Trophoblast cell (in vitro differentiated cells and primary cell): Measurements from ENCODE around the gene EEFSEC.

Experiments
- DNase-seq, 2 donors: peaks; one replicate each; pipeline ENCODE4 v3.0.0-alpha.2; 2016
- H2AFZ ChIP-seq: 2 replicates; pipeline ENCODE4 v1.6.1; 2013; ENCODE audit warnings: low read length, moderate library complexity, mild to moderate bottlenecking; ENCODE audit not compliant: insufficient read depth, poor library complexity
- H2AK5ac ChIP-seq: 2 replicates; pipeline ENCODE4 v1.6.1; 2013; ENCODE audit warnings: mild to moderate bottlenecking, low read length
- H2BK120ac ChIP-seq: 2 replicates; pipeline ENCODE4 v1.6.1; 2013; ENCODE audit warnings: low read length, mild to moderate bottlenecking, moderate library complexity; ENCODE audit not compliant: insufficient read depth, poor library complexity
- H2BK12ac ChIP-seq: 2 replicates; pipeline ENCODE4 v1.6.1; 2013; ENCODE audit warnings: mild to moderate bottlenecking, low read length, moderate library complexity
- H2BK5ac ChIP-seq: 2 replicates; pipeline ENCODE4 v1.6.1; 2013; ENCODE audit warnings: low read length, low read depth, moderate library complexity, mild to moderate bottlenecking; ENCODE audit not compliant: poor library complexity
- H3K14ac ChIP-seq: 2 replicates; pipeline ENCODE4 v1.6.1; 2013; ENCODE audit warnings: mild to moderate bottlenecking, low read length
- H3K18ac ChIP-seq: 2 replicates; pipeline ENCODE4 v1.6.1; 2013; ENCODE audit warnings: mild to moderate bottlenecking, low read length
- H3K23ac ChIP-seq: 2 replicates; pipeline ENCODE4 v1.6.1; 2013; ENCODE audit warnings: low read length
- H3K27ac ChIP-seq: 2 replicates; pipeline ENCODE4 v1.5.1; 2013; ENCODE audit warnings: low read depth, mild to moderate bottlenecking, inconsistent platforms, low read length, moderate library complexity
- H3K27me3 ChIP-seq: 2 replicates; pipeline ENCODE4 v1.6.1; 2013; ENCODE audit warnings: inconsistent platforms, mild to moderate bottlenecking, low read length, moderate library complexity; ENCODE audit not compliant: insufficient read depth
- H3K36me3 ChIP-seq, 2 experiments: 1 replicate in 1 of 2; 2 replicates in 1 of 2; pipeline ENCODE4 v1.6.1; 2013; ENCODE audit warnings: low read length in 2 of 2, mild to moderate bottlenecking in 2 of 2, moderate library complexity in 1 of 2; ENCODE audit not compliant: insufficient read depth in 2 of 2, control insufficient read depth in 1 of 2
- H3K4ac ChIP-seq: 2 replicates; pipeline ENCODE4 v1.6.1; 2013; ENCODE audit warnings: low read depth, mild to moderate bottlenecking, low read length, moderate library complexity
- H3K4me1 ChIP-seq, 2 experiments: 1 replicate in 1 of 2; 2 replicates in 1 of 2; pipeline ENCODE4 v1.6.1; 2013; ENCODE audit warnings: low read length in 2 of 2, mild to moderate bottlenecking in 2 of 2, moderate library complexity in 1 of 2; ENCODE audit not compliant: insufficient read depth in 2 of 2, control insufficient read depth in 1 of 2
- H3K4me2 ChIP-seq: 2 replicates; pipeline ENCODE4 v1.6.1; 2013; ENCODE audit warnings: inconsistent platforms, mild to moderate bottlenecking, low read length, moderate library complexity
- H3K4me3 ChIP-seq: 2 replicates; pipeline ENCODE4 v1.5.1; 2013; ENCODE audit warnings: mild to moderate bottlenecking, low read depth, low read length, inconsistent platforms
- H3K79me1 ChIP-seq: one replicate; pipeline ENCODE4 v1.6.1; 2013; ENCODE audit warnings: low read length
- H3K79me2 ChIP-seq: 2 replicates; pipeline ENCODE4 v1.6.1; 2013; ENCODE audit warnings: low read length, mild to moderate bottlenecking; ENCODE audit not compliant: control insufficient read depth, insufficient read depth, poor library complexity
- H3K9ac ChIP-seq: 2 replicates; pipeline ENCODE4 v1.6.1; 2013; ENCODE audit warnings: mild to moderate bottlenecking, low read length
- H3K9me3 ChIP-seq: 2 replicates; pipeline ENCODE4 v1.6.1; 2013; ENCODE audit warnings: low read depth, mild to moderate bottlenecking, control low read depth, inconsistent platforms, low read length; ENCODE audit not compliant: insufficient read depth
- H4K12ac ChIP-seq: 2 replicates; pipeline ENCODE4 v1.6.1; 2013; ENCODE audit warnings: low read depth, mild to moderate bottlenecking, low read length, moderate library complexity
- H4K8ac ChIP-seq: 2 replicates; pipeline ENCODE4 v1.6.1; 2013; ENCODE audit warnings: low read depth, mild to moderate bottlenecking, low read length, moderate library complexity
- H4K91ac ChIP-seq: one replicate; pipeline ENCODE4 v1.6.1; 2013; ENCODE audit warnings: low read depth, mild to moderate bottlenecking, low read length, moderate library complexity
- WGBS: extraction: QIAGEN DNeasy Blood & Tissue Kit; methylation state at CpG from one replicate; pipeline ENCODE4 v1.1.7; 2013; ENCODE audit warnings: missing lambda C conversion rate; ENCODE audit not compliant: insufficient read length, insufficient coverage; ENCODE audit errors: extremely low coverage; 5-methylcytosine and 5-hydroxymethylcytosine counted together

Gene EEFSEC

DNA sequence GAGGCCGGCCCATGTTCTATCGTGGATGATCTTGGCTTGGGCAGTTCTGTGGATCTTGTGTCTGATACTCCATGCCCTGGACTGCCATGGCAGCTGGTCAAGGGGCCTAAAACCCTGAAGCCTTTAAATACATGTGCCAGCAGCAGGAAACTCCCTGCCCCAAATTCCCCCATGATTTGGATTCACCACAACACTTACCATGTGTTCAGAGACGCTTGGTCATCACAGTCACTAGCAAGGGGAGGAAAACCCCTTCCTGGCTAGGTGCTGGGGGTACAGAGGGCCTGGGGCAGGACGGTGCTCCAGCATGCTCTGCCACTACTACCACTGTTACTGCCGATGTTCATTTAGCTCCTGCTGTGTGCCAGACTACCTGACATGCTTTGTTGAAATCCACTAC is 219.0 kb downstream of the EEFSEC start:
- Histone ChIP-seq H2BK120ac (no peak overlapping the region), H3K9me3 (no peaks in the 10 kb centered on the region), H4K12ac (no peak overlapping the region), H4K91ac (no peak overlapping the region), H3K4ac (no peak overlapping the region), H2BK12ac (no peak overlapping the region), H3K36me3 (peaks cover 0 to 2% of the 10 kb centered on the region in 2 experiments), H2BK5ac (no peak overlapping the region), H3K79me2 (no peaks in the 10 kb centered on the region), H3K4me3 (no peak overlapping the region), H3K27me3 (no peaks in the 10 kb centered on the region), H2AFZ (no peak overlapping the region), H3K18ac (no peak overlapping the region), H3K23ac (no peak overlapping the region), H3K9ac (no peak overlapping the region), H3K4me1 (no peaks in the 10 kb centered on the region), H3K14ac (no peak overlapping the region), H3K27ac (no peak overlapping the region), H3K79me1 (no peaks in the 10 kb centered on the region), H3K4me2 (no peak overlapping the region), H4K8ac (no peak overlapping the region), H2AK5ac (no peak overlapping the region)
- no peak for DNase-seq
- no CpG with 5 or more reads among the region's 5 CpGs for WGBS

DNA sequence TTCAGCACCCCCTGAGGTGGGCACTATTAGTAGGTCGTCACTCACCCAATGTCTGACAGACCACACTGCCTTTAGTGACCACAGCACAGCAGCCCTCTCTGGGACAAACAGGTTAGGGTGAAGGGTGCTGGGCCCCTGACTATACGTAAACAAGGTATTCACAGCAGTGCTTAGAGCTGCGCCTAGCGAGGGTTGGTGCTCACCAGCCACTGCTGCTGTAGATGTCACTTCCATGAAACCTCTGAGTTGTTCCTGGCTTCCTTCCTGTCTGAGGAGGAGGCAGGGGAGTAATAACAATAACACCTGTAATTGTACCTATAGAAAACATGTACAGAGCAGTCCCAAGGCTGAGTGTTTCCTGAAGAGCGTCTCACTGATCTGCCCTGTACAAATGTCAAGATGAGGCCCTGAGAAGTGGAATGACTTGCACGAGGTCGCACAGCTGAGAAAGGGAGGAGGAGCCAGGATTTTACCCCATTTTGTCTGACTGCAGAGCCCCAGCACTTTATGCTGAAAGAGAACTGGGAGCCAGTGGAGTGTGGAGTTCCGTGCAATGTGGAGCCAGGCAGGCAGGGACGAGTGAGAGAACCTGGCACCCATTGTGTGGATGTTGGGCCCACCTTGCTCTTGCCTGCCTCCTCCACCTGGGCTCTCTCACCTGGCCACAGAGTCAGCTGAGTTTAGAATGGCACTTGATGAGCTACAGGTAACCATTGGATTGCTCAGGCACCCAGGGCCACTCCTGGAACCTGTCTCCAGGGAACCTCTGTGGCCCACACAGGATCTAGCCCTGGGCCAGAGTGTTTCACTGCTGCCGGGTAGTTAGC is 219.6 kb downstream of the EEFSEC start:
- Histone ChIP-seq H3K14ac (no peak overlapping the region), H3K79me2 (no peaks in the 10 kb centered on the region), H2AFZ (no peak overlapping the region), H4K91ac (no peak overlapping the region), H2BK120ac (no peak overlapping the region), H3K79me1 (no peaks in the 10 kb centered on the region), H3K9me3 (no peaks in the 10 kb centered on the region), H3K4me2 (no peak overlapping the region), H2AK5ac (no peak overlapping the region), H2BK12ac (no peak overlapping the region), H3K4me1 (no peaks in the 10 kb centered on the region), H3K18ac (no peak overlapping the region), H3K27ac (no peak overlapping the region), H3K4ac (no peak overlapping the region), H4K8ac (no peak overlapping the region), H2BK5ac (no peak overlapping the region), H3K4me3 (no peak overlapping the region), H3K27me3 (no peaks in the 10 kb centered on the region), H3K23ac (no peak overlapping the region), H3K36me3 (peaks cover 0 to 2% of the 10 kb centered on the region in 2 experiments), H4K12ac (no peak overlapping the region), H3K9ac (no peak overlapping the region)
- DNase-seq = no peak
- WGBS = no CpG with 5 or more reads among the region's 10 CpGs

DNA sequence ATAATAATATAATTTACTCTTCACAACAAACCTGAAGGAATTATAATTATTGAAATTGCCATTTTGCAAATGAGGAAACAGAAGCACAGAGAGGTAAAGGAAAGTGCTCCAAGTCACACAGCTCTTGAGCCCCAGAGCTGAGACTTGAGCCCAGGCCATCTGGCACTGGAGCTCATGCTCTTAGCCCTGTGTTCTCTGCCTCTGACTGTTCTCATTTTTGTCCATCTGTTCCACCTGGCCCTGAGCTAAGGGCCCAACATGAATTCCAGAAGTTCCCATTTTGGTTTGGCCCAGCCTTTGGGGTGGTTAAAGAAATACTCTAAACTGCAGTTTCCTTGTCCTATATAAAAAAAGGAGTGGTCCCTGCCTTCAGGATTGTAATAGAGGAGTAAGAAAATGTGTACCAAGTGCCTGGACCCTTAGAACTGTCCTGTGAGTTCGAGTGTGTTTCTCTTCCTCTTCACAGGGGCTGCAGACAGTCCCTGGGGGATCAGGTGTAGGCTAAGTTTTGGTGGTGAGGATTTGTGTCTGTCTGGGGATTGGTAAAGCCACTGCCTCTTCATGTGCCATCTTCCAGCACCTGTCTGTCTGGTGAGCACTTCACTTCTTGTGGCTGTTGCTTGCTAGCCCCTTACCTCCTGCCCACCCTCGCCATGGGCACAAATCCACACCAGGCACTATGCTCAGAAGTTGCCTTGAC is 221.6 kb downstream of the EEFSEC start:
- no peaks in the 10 kb centered on the region for H3K27me3 ChIP-seq
- H2BK5ac ChIP-seq = no peak overlapping the region
- H3K9ac ChIP-seq = no peak overlapping the region
- H3K9me3 ChIP-seq = no peaks in the 10 kb centered on the region
- H3K4me3 ChIP-seq = no peak overlapping the region
- no peaks in the 10 kb centered on the region for H3K79me1 ChIP-seq
- DNase-seq = no peak
- H3K4me2 ChIP-seq = no peak overlapping the region
- H4K8ac ChIP-seq = no peak overlapping the region
- no peaks in the 10 kb centered on the region for H3K79me2 ChIP-seq
- no peak overlapping the region for H3K27ac ChIP-seq
- no peak overlapping the region for H2AFZ ChIP-seq
- no peaks in the 10 kb centered on the region for H3K4me1 ChIP-seq
- no peak overlapping the region for H3K4ac ChIP-seq
- WGBS = no CpG with 5 or more reads among the region's 2 CpGs
- no peak overlapping the region for H3K23ac ChIP-seq
- H2AK5ac ChIP-seq = no peak overlapping the region
- no peak overlapping the region for H3K14ac ChIP-seq
- no peak overlapping the region for H4K91ac ChIP-seq
- no peak overlapping the region for H2BK12ac ChIP-seq
- H3K36me3 ChIP-seq = peaks cover 0 to 2% of the 10 kb centered on the region in 2 experiments
- H3K18ac ChIP-seq = no peak overlapping the region
- H2BK120ac ChIP-seq = no peak overlapping the region
- no peak overlapping the region for H4K12ac ChIP-seq

DNA sequence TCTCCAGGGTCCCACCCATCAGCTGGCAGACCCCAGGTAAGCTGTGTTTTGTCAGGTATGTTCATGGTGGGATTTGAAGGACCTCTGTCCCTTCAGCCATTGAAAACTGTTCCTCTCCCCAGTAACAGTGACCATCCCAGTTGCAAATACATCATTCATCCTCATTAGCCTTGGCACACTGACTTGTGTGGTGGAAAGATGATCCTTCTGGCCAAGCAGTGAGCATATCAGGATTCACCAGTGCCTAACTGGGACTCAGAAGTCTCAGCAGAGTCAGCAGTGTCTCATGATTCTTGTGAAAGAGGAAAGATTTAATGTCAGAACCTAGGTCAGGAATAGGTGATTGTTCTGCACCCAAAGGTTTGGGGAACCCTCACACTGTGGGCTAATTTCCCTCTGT is 223.2 kb downstream of the EEFSEC start:
- no peaks in the 10 kb centered on the region for H3K79me1 ChIP-seq
- H3K9me3 ChIP-seq = no peaks in the 10 kb centered on the region
- no peak overlapping the region for H3K18ac ChIP-seq
- no peaks in the 10 kb centered on the region for H3K27me3 ChIP-seq
- no peak overlapping the region for H4K91ac ChIP-seq
- H3K27ac ChIP-seq = no peak overlapping the region
- peaks cover 0 to 2% of the 10 kb centered on the region in 2 experiments for H3K36me3 ChIP-seq
- H2BK5ac ChIP-seq = no peak overlapping the region
- no peak overlapping the region for H3K4me3 ChIP-seq
- no peak overlapping the region for H2BK120ac ChIP-seq
- H3K9ac ChIP-seq = no peak overlapping the region
- H4K12ac ChIP-seq = no peak overlapping the region
- no peak overlapping the region for H4K8ac ChIP-seq
- no peak overlapping the region for H2AFZ ChIP-seq
- no peak for DNase-seq
- H3K14ac ChIP-seq = no peak overlapping the region
- H3K79me2 ChIP-seq = no peaks in the 10 kb centered on the region
- no peak overlapping the region for H2BK12ac ChIP-seq
- H3K4ac ChIP-seq = no peak overlapping the region
- H3K4me1 ChIP-seq = no peaks in the 10 kb centered on the region
- H3K4me2 ChIP-seq = no peak overlapping the region
- H2AK5ac ChIP-seq = no peak overlapping the region
- no peak overlapping the region for H3K23ac ChIP-seq
